Ishikawa (cell line): Measurements from ENCODE around the gene NEDD4L.

Source experiments
- CEBPB ChIP-seq: IDR thresholded peaks from 2 replicates; pipeline ENCODE4 v1.6.1; 2012
- EP300 ChIP-seq: IDR thresholded peaks from 2 replicates; pipeline ENCODE4 v1.6.1; 2012; ENCODE audit warnings: borderline replicate concordance
- FOXM1 ChIP-seq: IDR thresholded peaks from 2 replicates; pipeline ENCODE4 v1.6.1; 2012; ENCODE audit warnings: low read depth, borderline replicate concordance
- MAX ChIP-seq: IDR thresholded peaks from 2 replicates; pipeline ENCODE4 v1.6.1; 2012
- NFIC ChIP-seq: IDR thresholded peaks from 2 replicates; pipeline ENCODE4 v1.6.1; 2012
- RAD21 ChIP-seq: IDR thresholded peaks from 2 replicates; pipeline ENCODE4 v1.6.1; 2012; ENCODE audit warnings: low read depth
- REST ChIP-seq: IDR thresholded peaks from 2 replicates; pipeline ENCODE4 v1.6.1; 2012; ENCODE audit warnings: low read depth, mild to moderate bottlenecking
- TAF1 ChIP-seq: IDR thresholded peaks from 2 replicates; pipeline ENCODE4 v1.6.1; 2012; ENCODE audit warnings: low read depth, mild to moderate bottlenecking
- TEAD4 ChIP-seq: IDR thresholded peaks from 2 replicates; pipeline ENCODE4 v1.6.1; 2012

GRCh38 chr18:58323866-58324762, 280.1 kb downstream of the NEDD4L start:
- no peak for TF ChIP-seq REST
- no peak for TF ChIP-seq RAD21
- no peak for TF ChIP-seq MAX
- no peak for TF ChIP-seq TAF1
- TF ChIP-seq FOXM1 = no peak
- TF ChIP-seq EP300 = no peak
- TF ChIP-seq CEBPB = no peak
- TF ChIP-seq TEAD4 = no peak
- TF ChIP-seq NFIC = no peak
